Ishikawa (cell line): ENCODE results near the gene SINHCAF.

ENCODE experiments used
- CEBPB ChIP-seq: IDR thresholded peaks from 2 replicates; pipeline ENCODE4 v1.6.1; 2012
- CREB1 ChIP-seq: IDR thresholded peaks from 2 replicates; pipeline ENCODE4 v1.6.1; 2012; ENCODE audit warnings: low read depth
- EGR1 ChIP-seq: IDR thresholded peaks from 2 replicates; pipeline ENCODE4 v1.6.1; 2012
- EP300 ChIP-seq: IDR thresholded peaks from 2 replicates; pipeline ENCODE4 v1.6.1; 2012; ENCODE audit warnings: borderline replicate concordance
- FOXM1 ChIP-seq: IDR thresholded peaks from 2 replicates; pipeline ENCODE4 v1.6.1; 2012; ENCODE audit warnings: low read depth, borderline replicate concordance
- MAX ChIP-seq: IDR thresholded peaks from 2 replicates; pipeline ENCODE4 v1.6.1; 2012
- NFIC ChIP-seq: IDR thresholded peaks from 2 replicates; pipeline ENCODE4 v1.6.1; 2012
- RAD21 ChIP-seq: IDR thresholded peaks from 2 replicates; pipeline ENCODE4 v1.6.1; 2012; ENCODE audit warnings: low read depth
- REST ChIP-seq: IDR thresholded peaks from 2 replicates; pipeline ENCODE4 v1.6.1; 2012; ENCODE audit warnings: low read depth, mild to moderate bottlenecking
- TAF1 ChIP-seq: IDR thresholded peaks from 2 replicates; pipeline ENCODE4 v1.6.1; 2012; ENCODE audit warnings: low read depth, mild to moderate bottlenecking
- TCF12 ChIP-seq: IDR thresholded peaks from 2 replicates; pipeline ENCODE4 v1.6.1; 2012; ENCODE audit warnings: low read depth
- TEAD4 ChIP-seq: IDR thresholded peaks from 2 replicates; pipeline ENCODE4 v1.6.1; 2012
- USF1 ChIP-seq: IDR thresholded peaks from 2 replicates; pipeline ENCODE4 v1.6.1; 2012
- YY1 ChIP-seq: IDR thresholded peaks from 2 replicates; pipeline ENCODE4 v1.6.1; 2012; ENCODE audit warnings: low read depth
- ZBTB7A ChIP-seq: IDR thresholded peaks from 2 replicates; pipeline ENCODE4 v1.6.1; 2012; ENCODE audit warnings: low read depth

Gene SINHCAF

GRCh38 chr12:31288381-31288780 is 37.6 kb downstream of the SINHCAF start:
- TF ChIP-seq USF1, result no peak
- TF ChIP-seq REST, result no peak
- TF ChIP-seq EGR1, result no peak
- TF ChIP-seq TAF1, result no peak
- TF ChIP-seq CREB1, result no peak
- TF ChIP-seq NFIC, result no peak
- TF ChIP-seq TEAD4, result no peak
- TF ChIP-seq TCF12, result no peak
- no peak for TF ChIP-seq RAD21
- TF ChIP-seq FOXM1, result no peak
- TF ChIP-seq EP300, result no peak
- no peak for TF ChIP-seq MAX
- TF ChIP-seq YY1, result no peak

GRCh38 chr12:31280183-31280582 is 45.8 kb downstream of the SINHCAF start:
- TF ChIP-seq CREB1 (no peak), TCF12 (no peak), EP300 (no peak), EGR1 (no peak), REST (no peak), TEAD4 (no peak), NFIC (no peak), TAF1 (no peak), USF1 (no peak), ZBTB7A (no peak), YY1 (no peak), MAX (no peak), FOXM1 (no peak), CEBPB (no peak)

GRCh38 chr12:31279390-31279924 is 46.5 kb downstream of the SINHCAF start:
- TF ChIP-seq REST (no peak), RAD21 (no peak), NFIC (no peak), MAX (no peak), TEAD4 (no peak), EGR1 (no peak), ZBTB7A (no peak), CEBPB (no peak), FOXM1 (no peak), TAF1 (no peak), YY1 (no peak), TCF12 (no peak), USF1 (no peak), EP300 (no peak)

GRCh38 chr12:31278832-31279231 is 47.1 kb downstream of the SINHCAF start:
- TF ChIP-seq YY1 (no peak), ZBTB7A (no peak), TAF1 (no peak), EGR1 (no peak), MAX (no peak), CREB1 (no peak), REST (no peak), FOXM1 (no peak)
